ENCODE results near the gene LSP1. TPM values are rescaled to one million over a fixed set of nuclear protein-coding genes. Genes with fewer than 3 reads are reported as not detected.

LSP1 gene
- total RNA-seq, 2 experiments from 2014 or later = 228 to 232 TPM

DNA sequence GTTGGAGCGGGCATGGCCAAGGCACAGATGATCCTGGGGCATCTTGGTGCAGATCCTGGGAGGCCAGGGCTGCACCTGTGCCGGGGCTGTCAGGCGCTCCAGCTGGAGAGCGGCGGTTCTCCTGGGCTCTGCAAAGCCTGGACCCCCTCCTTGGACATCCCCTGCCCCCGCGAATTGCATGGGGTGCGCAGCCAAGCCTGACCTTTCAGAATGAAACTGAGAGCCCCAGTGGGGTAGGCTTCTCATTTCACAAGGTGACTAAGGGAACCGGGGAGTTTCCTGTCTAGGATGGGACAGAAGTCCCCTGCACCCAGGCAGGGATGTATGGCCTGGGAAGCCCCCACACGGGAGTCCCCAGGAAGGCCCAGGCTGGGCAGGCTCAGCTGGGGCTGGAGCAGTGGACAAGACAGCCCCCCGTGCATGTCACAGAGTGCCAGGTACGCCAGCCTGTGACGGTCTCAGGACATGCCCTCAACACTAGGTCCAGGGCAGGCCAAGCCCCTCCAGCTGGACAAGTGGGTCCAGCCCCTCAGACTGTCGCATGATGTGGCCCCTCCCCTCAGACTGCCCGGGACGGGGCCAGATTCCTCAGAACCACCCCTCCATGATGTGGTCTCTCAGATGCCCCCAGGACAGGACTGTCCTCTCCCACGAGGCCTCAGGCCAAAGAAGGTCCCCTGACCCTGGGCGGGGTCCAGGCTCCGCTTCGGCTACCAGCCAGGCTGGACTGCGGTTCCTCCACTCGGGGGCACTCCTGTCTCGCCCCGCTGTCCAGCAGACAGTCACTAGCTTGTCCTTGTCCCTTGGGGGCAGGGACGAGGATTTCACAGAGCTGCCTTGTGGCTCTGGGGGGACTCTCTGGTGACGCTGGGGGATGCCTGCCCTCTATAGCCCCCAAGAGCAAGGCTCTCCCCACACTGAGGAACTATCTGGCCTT is 2.3 kb downstream of the LSP1 start:
- TF ChIP-seq, protein P1, sequence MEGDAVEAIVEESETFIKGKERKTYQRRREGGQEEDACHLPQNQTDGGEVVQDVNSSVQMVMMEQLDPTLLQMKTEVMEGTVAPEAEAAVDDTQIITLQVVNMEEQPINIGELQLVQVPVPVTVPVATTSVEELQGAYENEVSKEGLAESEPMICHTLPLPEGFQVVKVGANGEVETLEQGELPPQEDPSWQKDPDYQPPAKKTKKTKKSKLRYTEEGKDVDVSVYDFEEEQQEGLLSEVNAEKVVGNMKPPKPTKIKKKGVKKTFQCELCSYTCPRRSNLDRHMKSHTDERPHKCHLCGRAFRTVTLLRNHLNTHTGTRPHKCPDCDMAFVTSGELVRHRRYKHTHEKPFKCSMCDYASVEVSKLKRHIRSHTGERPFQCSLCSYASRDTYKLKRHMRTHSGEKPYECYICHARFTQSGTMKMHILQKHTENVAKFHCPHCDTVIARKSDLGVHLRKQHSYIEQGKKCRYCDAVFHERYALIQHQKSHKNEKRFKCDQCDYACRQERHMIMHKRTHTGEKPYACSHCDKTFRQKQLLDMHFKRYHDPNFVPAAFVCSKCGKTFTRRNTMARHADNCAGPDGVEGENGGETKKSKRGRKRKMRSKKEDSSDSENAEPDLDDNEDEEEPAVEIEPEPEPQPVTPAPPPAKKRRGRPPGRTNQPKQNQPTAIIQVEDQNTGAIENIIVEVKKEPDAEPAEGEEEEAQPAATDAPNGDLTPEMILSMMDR (IDR thresholded peaks at IDR 0.05) = no peak
- H3K9me3 Mint-ChIP-seq = no peaks in the 10 kb centered on the region
- intact Hi-C loops (cut with DNase I, micrococcal nuclease) = loop anchor here in 1 of 2 experiments (2.0 to 10.0 kb wide), 4 partner anchors 16 to 540 kb away; partner anchors contain the start of gene CTSD
- DNase-seq = peak in 2 of 14 experiments; percentile 49 to 63
- H3K27me3 ChIP-seq (ENCODE audit: control insufficient read depth in 1 of 2, insufficient read depth in 2 of 2, low read length in 2 of 2) = no peaks in the 10 kb centered on the region
- H3K36me3 ChIP-seq (ENCODE audit: insufficient read depth, low read length) = peaks cover 36% of the 10 kb centered on the region
- POLR2A ChIA-PET = interaction anchor here (0.5 to 3.6 kb wide), 5 partner anchors 15 to 75 kb away, joined by 3 to 23 read pairs (median 3); no protein-coding TSS in a partner anchor
- peak overlapping the region; percentile 44 for H3K27ac Mint-ChIP-seq
- H3K4me3 ChIP-seq (ENCODE audit: low read length) = peak overlapping the region; percentile 94
- no peaks in the 10 kb centered on the region for H3K9me3 ChIP-seq (ENCODE audit: control insufficient read depth in 1 of 2, insufficient read depth in 1 of 2, low read length in 2 of 2)
- peaks cover 91% of the 10 kb centered on the region for H3K4me1 ChIP-seq (ENCODE audit: insufficient read depth, low read length)
- no peak for ATAC-seq (ENCODE audit: poor library complexity)
- H3K4me3 Mint-ChIP-seq = peak overlapping the region; percentile 98
- CTCF ChIA-PET = interaction anchor here (1.5 kb wide), 1 partner anchor 27 kb away, joined by 3 read pairs; no protein-coding TSS in a partner anchor
- H3K27ac ChIP-seq (ENCODE audit: low read depth in 1 of 2, low read length in 2 of 2) = peak overlapping the region in 1 of 2 donors; percentile 41
- no peaks in the 10 kb centered on the region for H3K27me3 Mint-ChIP-seq
- H3K36me3 Mint-ChIP-seq (ENCODE audit: low read depth) = peaks cover 14% of the 10 kb centered on the region
- peaks cover 31% of the 10 kb centered on the region for H3K4me1 Mint-ChIP-seq (ENCODE audit: low read depth)

DNA sequence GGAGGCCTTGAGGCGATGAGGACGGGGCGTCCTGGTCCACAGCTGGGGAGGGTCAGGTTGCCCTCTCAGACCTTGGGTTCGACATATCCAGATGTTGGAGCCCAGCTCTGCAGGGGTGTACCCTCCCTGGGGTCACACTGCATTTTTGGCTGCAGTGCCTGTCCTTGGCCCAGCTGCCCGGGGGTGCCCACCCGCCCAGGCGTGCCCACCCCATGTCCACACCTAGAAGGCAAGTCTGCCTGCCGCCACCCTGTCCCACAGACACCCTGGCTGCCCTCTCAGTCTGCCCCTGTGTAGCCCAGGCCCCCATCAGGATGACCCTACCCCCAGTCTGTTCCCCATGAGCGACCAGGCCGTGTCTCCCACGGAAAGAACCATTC is 3.0 kb downstream of the LSP1 start:
- Histone ChIP-seq H3K9me3 (ENCODE audit: control insufficient read depth in 1 of 2, insufficient read depth in 1 of 2, low read length in 2 of 2) (no peaks in the 10 kb centered on the region), H3K4me3 (ENCODE audit: low read length) (no peak overlapping the region), H3K4me1 (ENCODE audit: insufficient read depth, low read length) (peaks cover 85% of the 10 kb centered on the region), H3K27ac (ENCODE audit: low read depth in 1 of 2, low read length in 2 of 2) (peak overlapping the region in 1 of 2 donors; percentile 35), H3K27me3 (ENCODE audit: control insufficient read depth in 1 of 2, insufficient read depth in 2 of 2, low read length in 2 of 2) (no peaks in the 10 kb centered on the region), H3K36me3 (ENCODE audit: insufficient read depth, low read length) (peaks cover 36% of the 10 kb centered on the region)
- DNase-seq (no peak), ATAC-seq (ENCODE audit: poor library complexity) (no peak)
- TF ChIP-seq, protein P1 (IDR thresholded peaks at IDR 0.05) = no peak
- peak overlapping the region; percentile 65 for H3K4me3 Mint-ChIP-seq
- CTCF ChIA-PET = interaction anchor here (1.5 kb wide), 1 partner anchor 26 kb away, joined by 3 read pairs; no protein-coding TSS in a partner anchor
- peaks cover 14% of the 10 kb centered on the region for H3K36me3 Mint-ChIP-seq (ENCODE audit: low read depth)
- intact Hi-C loops (cut with DNase I, micrococcal nuclease) = loop anchor here in 1 of 2 experiments (2.0 to 10.0 kb wide), 3 partner anchors 15 to 539 kb away; no protein-coding TSS in a partner anchor
- H3K27me3 Mint-ChIP-seq = no peaks in the 10 kb centered on the region
- H3K4me1 Mint-ChIP-seq (ENCODE audit: low read depth) = peaks cover 24% of the 10 kb centered on the region
- H3K9me3 Mint-ChIP-seq = no peaks in the 10 kb centered on the region
- POLR2A ChIA-PET = interaction anchor here (0.6 to 1.3 kb wide), 2 partner anchors 27 to 33 kb away, joined by 3 read pairs; no protein-coding TSS in a partner anchor
- H3K27ac Mint-ChIP-seq = peak overlapping the region; percentile 44

DNA sequence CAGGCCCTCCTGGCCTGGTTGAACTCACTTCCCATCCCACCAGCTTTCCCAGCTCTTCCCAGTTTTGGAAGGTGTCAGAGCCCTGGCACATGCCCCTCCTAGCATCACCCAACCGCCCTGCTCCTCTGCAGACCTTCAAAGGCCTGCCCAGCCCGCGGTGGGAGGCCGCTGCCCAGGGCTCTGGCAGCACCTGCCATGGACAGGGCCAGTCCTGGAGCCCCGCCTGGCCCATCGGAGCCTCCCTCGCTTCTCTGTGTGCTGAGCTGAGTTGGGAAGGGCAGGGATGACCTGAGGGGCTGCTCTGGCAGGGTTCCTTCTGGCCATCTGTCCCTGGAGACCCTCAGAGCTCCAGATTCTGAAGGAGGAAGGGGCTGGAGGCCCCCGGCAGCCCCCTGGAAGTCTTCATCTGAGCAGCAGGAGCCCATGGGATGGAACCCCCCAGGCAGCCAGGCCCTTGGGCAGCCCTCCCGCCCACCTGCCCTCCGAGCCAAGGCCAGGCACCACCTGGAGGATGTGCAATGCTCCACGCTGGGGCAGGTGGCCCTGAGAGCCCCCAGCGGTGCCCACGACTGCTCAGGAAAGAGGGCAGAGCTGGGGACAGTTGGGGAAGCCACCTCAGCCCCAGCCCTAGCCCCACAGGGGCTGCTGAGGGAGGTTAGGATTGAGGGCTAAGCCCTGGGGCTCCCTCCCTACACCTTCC is 3.6 kb downstream of the LSP1 start:
- Histone ChIP-seq H3K9me3 (ENCODE audit: control insufficient read depth in 1 of 2, insufficient read depth in 1 of 2, low read length in 2 of 2) (no peaks in the 10 kb centered on the region), H3K27me3 (ENCODE audit: control insufficient read depth in 1 of 2, insufficient read depth in 2 of 2, low read length in 2 of 2) (no peaks in the 10 kb centered on the region), H3K36me3 (ENCODE audit: insufficient read depth, low read length) (peaks cover 36% of the 10 kb centered on the region), H3K4me3 (ENCODE audit: low read length) (no peak overlapping the region), H3K27ac (ENCODE audit: low read depth in 1 of 2, low read length in 2 of 2) (peak overlapping the region in 1 of 2 donors; percentile 29), H3K4me1 (ENCODE audit: insufficient read depth, low read length) (peaks cover 80% of the 10 kb centered on the region)
- intact Hi-C loops (cut with DNase I, micrococcal nuclease) = loop anchor here in 1 of 2 experiments (10.0 kb wide), 1 partner anchor 538 kb away; no protein-coding TSS in a partner anchor
- POLR2A ChIA-PET = interaction anchor here (0.6 to 1.3 kb wide), 3 partner anchors 10 to 32 kb away, joined by 3 read pairs; no protein-coding TSS in a partner anchor
- H3K36me3 Mint-ChIP-seq (ENCODE audit: low read depth) = peaks cover 14% of the 10 kb centered on the region
- TF ChIP-seq, protein P1 (IDR thresholded peaks at IDR 0.05) = no peak
- DNase-seq = no peak
- H3K4me1 Mint-ChIP-seq (ENCODE audit: low read depth) = peaks cover 19% of the 10 kb centered on the region
- CTCF ChIA-PET = no interaction called here
- H3K4me3 Mint-ChIP-seq = peak overlapping the region; percentile 62
- no peaks in the 10 kb centered on the region for H3K27me3 Mint-ChIP-seq
- no peaks in the 10 kb centered on the region for H3K9me3 Mint-ChIP-seq
- H3K27ac Mint-ChIP-seq = peak overlapping the region; percentile 44
- ATAC-seq (ENCODE audit: poor library complexity) = no peak
